Stomach (tissue), 9 donors: ENCODE data around the gene PLG. TPM values are rescaled to one million over a fixed set of nuclear protein-coding genes. Genes with fewer than 3 reads are reported as not detected.
"Not testable (repeated sequence)": the region's sequence is repeated elsewhere in the genome, so short reads cannot be mapped to it uniquely, and the experiment has no call there.

Experiments
- DNase-seq, 2 donors: peaks; one replicate each; pipeline versions ENCODE4 v3.0.0 to v3.0.0-alpha.2; 2013 to 2019
- H3K27ac ChIP-seq, 5 donors: fragments of 200-600 bp in 4 of 5; sonication (generic) in 4 of 5; one replicate each; pipeline ENCODE4 v1.5.1; 2013 to 2019; ENCODE audit warnings: mild to moderate bottlenecking in 1 of 5, moderate library complexity in 1 of 5
- H3K27me3 ChIP-seq, 3 donors: fragments of 200-600 bp; sonication (generic); one replicate each; pipeline ENCODE4 v1.5.1; 2017 to 2019; ENCODE audit warnings: mixed run types in 1 of 3
- H3K36me3 ChIP-seq, 4 donors: fragments of 200-600 bp; sonication (generic); 1 replicate in 3 of 4; 2 replicates in 1 of 4; pipeline ENCODE4 v1.5.1; 2016 to 2019
- H3K4me1 ChIP-seq, 4 donors: fragments of 200-600 bp; sonication (generic); one replicate each; pipeline ENCODE4 v1.5.1; 2016 to 2019
- H3K4me3 ChIP-seq, 4 donors: fragments of 200-600 bp; sonication (generic) in 3 of 4; one replicate each; pipeline ENCODE4 v1.5.1; 2016 to 2019; ENCODE audit warnings: mild to moderate bottlenecking in 1 of 4
- H3K9me3 ChIP-seq, 4 donors: fragments of 200-600 bp; sonication (generic); one replicate each; pipeline ENCODE4 v1.5.1; 2016 to 2019
- CTCF ChIP-seq, 7 experiments: fragments of 450-650 bp in 4 of 7; fragments of 200-600 bp in 3 of 7; sonication (generic) in 3 of 7; IDR thresholded peaks; one replicate each; pipeline ENCODE4 v1.5.1; 2016 to 2019; ENCODE audit warnings: antibody characterized with exemption in 7 of 7, control low read depth in 2 of 7, mild to moderate bottlenecking in 1 of 7
- EP300 ChIP-seq: sonication (generic); formaldehyde crosslinking; IDR thresholded peaks from one replicate; pipeline ENCODE4 v1.6.1; 2017; ENCODE audit warnings: antibody characterized with exemption
- POLR2A ChIP-seq, 4 donors: fragments of 450-650 bp; IDR thresholded peaks; one replicate each; pipeline ENCODE4 v1.6.1; 2016; ENCODE audit warnings: antibody characterized with exemption in 4 of 4, control low read depth in 2 of 4, mild to moderate bottlenecking in 1 of 4, moderate library complexity in 1 of 4
- POLR2AphosphoS5 ChIP-seq, 3 donors: sonication (generic); formaldehyde crosslinking; IDR thresholded peaks; one replicate each; pipeline ENCODE4 v1.6.1; 2016; ENCODE audit warnings: antibody characterized with exemption in 3 of 3
- WGBS, 5 donors: extraction: QIAGEN DNeasy Blood & Tissue Kit in 3 of 5; methylation state at CpG; one replicate each; pipeline versions ENCODE4 v1.1.5 to v1.1.7; 2013 to 2018; 5-methylcytosine and 5-hydroxymethylcytosine counted together
- intact Hi-C: fragments of 100-400 bp; cut with DNase I; formaldehyde crosslinking; loops from one replicate; pipeline ENCODE4 v1.15.1; 2023; ENCODE audit warnings: low total_unique reads
- polyA plus RNA-seq, 3 donors: library from polyadenylated mRNA; stranded (reverse); fragments of 200-250 nt; gene quantifications; one replicate each; pipeline ENCODE4 v1.2.3, GENCODE V29; 2013
- total RNA-seq, 5 donors: library from RNA; depleted of rRNA; stranded (reverse); fragments of >200 nt; gene quantifications; one replicate each; pipeline versions ENCODE4 v1.1.0 to v1.2.3, GENCODE V29; 2014 to 2016
- donor health status: healthy with polysubstance abuse.
- donor health status: Bipolar disorder and iron deficiency.
- donor health status: healthy.

Gene PLG
- total and polyA plus RNA-seq, 8 donors = 3.3 TPM; not detected in 7

GRCh38 chr6:160781298-160781697 lies 79.3 kb downstream of the PLG start:
- no peak for DNase-seq
- Histone ChIP-seq H3K27ac (no peak overlapping the region), H3K9me3 (peaks cover 0 to 7% (median 2%) of the 10 kb centered on the region in 4 donors), H3K27me3 (no peaks in the 10 kb centered on the region), H3K4me3 (no peak overlapping the region), H3K36me3 (no peaks in the 10 kb centered on the region), H3K4me1 (no peaks in the 10 kb centered on the region)
- 72 to 83% (median 78%) methylated on average over 4 of the region's 4 CpGs for WGBS, 5 donors
- no peak for TF ChIP-seq EP300
- TF ChIP-seq POLR2A (IDR thresholded peaks at IDR 0.05) = no peak
- TF ChIP-seq POLR2AphosphoS5 (IDR thresholded peaks at IDR 0.05) = no peak
- intact Hi-C loops = no loop called here

GRCh38 chr6:160782228-160782627 lies 80.2 kb downstream of the PLG start:
- no peak for DNase-seq
- Histone ChIP-seq H3K27ac (no peak overlapping the region), H3K4me1 (no peaks in the 10 kb centered on the region), H3K36me3 (no peaks in the 10 kb centered on the region), H3K27me3 (no peaks in the 10 kb centered on the region), H3K9me3 (peaks cover 0 to 7% (median 2%) of the 10 kb centered on the region in 4 donors), H3K4me3 (no peak overlapping the region)
- no peak for TF ChIP-seq POLR2A (IDR thresholded peaks at IDR 0.05)
- no peak for TF ChIP-seq POLR2AphosphoS5 (IDR thresholded peaks at IDR 0.05)
- TF ChIP-seq EP300 = no peak
- no peak for TF ChIP-seq CTCF (IDR thresholded peaks at IDR 0.05)
- intact Hi-C loops = no loop called here
- WGBS, 5 donors = 70 to 86% (median 83%) methylated on average over 1 of the region's 1 CpG

- Histone ChIP-seq H3K9me3 (peaks cover 0 to 7% (median 2%) of the 10 kb centered on the region in 4 donors), H3K27ac (no peak overlapping the region), H3K36me3 (no peaks in the 10 kb centered on the region), H3K27me3 (no peaks in the 10 kb centered on the region), H3K4me3 (no peak overlapping the region), H3K4me1 (no peaks in the 10 kb centered on the region)
- no peak for DNase-seq
- 58 to 72% (median 71%) methylated on average over 7 of the region's 7 CpGs for WGBS, 5 donors
- intact Hi-C loops = no loop called here
- TF ChIP-seq EP300 (no peak), CTCF (IDR thresholded peaks at IDR 0.05) (no peak), POLR2AphosphoS5 (IDR thresholded peaks at IDR 0.05) (no peak), POLR2A (IDR thresholded peaks at IDR 0.05) (no peak)
These were observed 81.7 kb downstream of the PLG start for GRCh38 chr6:160783741-160784140.

GRCh38 chr6:160788126-160788525 lies 86.1 kb downstream of the PLG start:
- H3K27me3 ChIP-seq, H3K4me1 ChIP-seq, DNase-seq, H3K36me3 ChIP-seq, H3K27ac ChIP-seq, intact Hi-C loops, H3K4me3 ChIP-seq, H3K9me3 ChIP-seq: not testable (repeated sequence)
- WGBS, 5 donors = 58 to 69% (median 63%) methylated on average over 3 of the region's 3 CpGs

- Histone ChIP-seq H3K9me3 (no peaks in the 10 kb centered on the region), H3K27ac (no peak overlapping the region), H3K4me3 (no peak overlapping the region), H3K27me3 (no peaks in the 10 kb centered on the region), H3K36me3 (no peaks in the 10 kb centered on the region), H3K4me1 (peaks cover 0 to 9% (median 0%) of the 10 kb centered on the region in 4 donors)
- 70 to 81% (median 80%) methylated on average over 4 of the region's 4 CpGs for WGBS, 5 donors
- intact Hi-C loops = no loop called here
- TF ChIP-seq POLR2AphosphoS5 (IDR thresholded peaks at IDR 0.05) (no peak), CTCF (IDR thresholded peaks at IDR 0.05) (no peak), EP300 (no peak), POLR2A (IDR thresholded peaks at IDR 0.05) (no peak)
- no peak for DNase-seq
These were observed 86.8 kb downstream of the PLG start for GRCh38 chr6:160788806-160789205.
